ENCODE results near the gene MARCKSL1. TPM values are rescaled to one million over a fixed set of nuclear protein-coding genes. Genes with fewer than 3 reads are reported as not detected.

Gene MARCKSL1
- total RNA-seq, 2 experiments from 2014 or later = 23.4 to 23.6 TPM

DNA sequence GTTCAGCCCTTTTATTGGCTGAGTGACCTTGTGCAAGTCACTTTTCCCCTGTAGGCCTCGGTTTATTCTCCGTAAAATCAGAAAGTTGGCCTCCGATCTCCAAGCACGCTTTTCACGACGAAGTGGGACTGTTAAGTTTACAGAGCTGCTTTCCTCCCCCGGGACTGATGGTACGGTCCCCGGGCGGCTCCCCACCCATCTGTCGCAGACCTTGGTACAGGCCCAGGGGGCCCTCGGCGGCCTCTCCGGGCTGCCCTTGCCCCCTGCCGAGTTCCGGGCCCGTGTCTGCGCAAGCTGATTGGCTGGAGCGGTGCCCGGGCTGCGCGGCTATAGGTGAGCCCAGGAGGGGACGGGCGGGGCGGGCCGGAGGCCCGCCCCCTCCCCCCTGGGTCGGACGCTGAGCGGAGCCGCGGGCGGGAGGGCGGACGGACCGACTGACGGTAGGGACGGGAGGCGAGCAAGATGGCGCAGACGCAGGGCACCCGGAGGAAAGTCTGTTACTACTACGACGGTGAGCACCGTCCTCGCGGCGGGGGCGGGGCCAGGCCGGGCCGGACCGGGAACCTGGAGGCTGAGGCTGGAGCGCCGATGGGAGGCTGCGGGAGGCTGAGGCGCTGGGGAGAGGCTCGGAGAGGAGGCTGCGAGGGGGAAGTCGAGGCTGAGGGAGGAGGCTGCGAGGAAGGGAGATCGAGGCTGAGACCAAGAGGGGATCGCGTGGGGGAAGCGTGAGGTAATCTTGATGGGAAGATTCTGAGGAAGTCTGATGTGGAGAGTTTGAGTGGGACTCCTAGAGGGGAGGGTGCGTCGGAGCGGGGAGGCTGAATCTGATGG lies 44.1 kb downstream of the MARCKSL1 start, which contains the start of gene HDAC1:
Gene HDAC1 (plus strand): TSS at position 376 of the 831 bp plus-strand sequence. CDS start 87 bp downstream, at position 463.
- peaks cover 17% of the 10 kb centered on the region for H3K36me3 ChIP-seq (ENCODE audit: insufficient read depth, low read length)
- CTCF ChIA-PET = interaction anchor here (0.8 to 3.2 kb wide), 10 partner anchors 11 to 76 kb away, joined by 3 to 27 read pairs (median 5); partner anchors contain the start of genes FAM167B and MARCKSL1
- H3K9me3 ChIP-seq (ENCODE audit: control insufficient read depth in 1 of 2, insufficient read depth in 1 of 2, low read length in 2 of 2) = no peaks in the 10 kb centered on the region
- Mint-ChIP-seq H3K27ac (peak within 1 kb of the TSS; percentile 92), H3K4me1 (ENCODE audit: low read depth) (peaks cover 54% of the 10 kb centered on the region), H3K36me3 (ENCODE audit: low read depth) (peaks cover 41% of the 10 kb centered on the region), H3K9me3 (no peaks in the 10 kb centered on the region), H3K4me3 (peak within 1 kb of the TSS; percentile 100), H3K27me3 (no peaks in the 10 kb centered on the region)
- peak within 1 kb of the TSS; percentile 98 for H3K4me3 ChIP-seq (ENCODE audit: low read length)
- peak; percentile 91 for ATAC-seq (ENCODE audit: poor library complexity)
- intact Hi-C loops (cut with DNase I, micrococcal nuclease) = loop anchor here in 1 of 2 experiments (1.0 to 5.0 kb wide), 6 partner anchors 17 to 185 kb away; partner anchors contain the start of genes CCDC28B, KPNA6 and LCK
- POLR2A ChIA-PET = interaction anchor here (0.7 to 9.2 kb wide), 36 partner anchors 8 to 359 kb away, joined by 3 to 175 read pairs (median 6); partner anchors contain the start of genes BSDC1, CCDC28B, FAM167B and KHDRBS1
- DNase-seq = peak; percentile 93 to 98 (median 96)
- TF ChIP-seq, protein P1, sequence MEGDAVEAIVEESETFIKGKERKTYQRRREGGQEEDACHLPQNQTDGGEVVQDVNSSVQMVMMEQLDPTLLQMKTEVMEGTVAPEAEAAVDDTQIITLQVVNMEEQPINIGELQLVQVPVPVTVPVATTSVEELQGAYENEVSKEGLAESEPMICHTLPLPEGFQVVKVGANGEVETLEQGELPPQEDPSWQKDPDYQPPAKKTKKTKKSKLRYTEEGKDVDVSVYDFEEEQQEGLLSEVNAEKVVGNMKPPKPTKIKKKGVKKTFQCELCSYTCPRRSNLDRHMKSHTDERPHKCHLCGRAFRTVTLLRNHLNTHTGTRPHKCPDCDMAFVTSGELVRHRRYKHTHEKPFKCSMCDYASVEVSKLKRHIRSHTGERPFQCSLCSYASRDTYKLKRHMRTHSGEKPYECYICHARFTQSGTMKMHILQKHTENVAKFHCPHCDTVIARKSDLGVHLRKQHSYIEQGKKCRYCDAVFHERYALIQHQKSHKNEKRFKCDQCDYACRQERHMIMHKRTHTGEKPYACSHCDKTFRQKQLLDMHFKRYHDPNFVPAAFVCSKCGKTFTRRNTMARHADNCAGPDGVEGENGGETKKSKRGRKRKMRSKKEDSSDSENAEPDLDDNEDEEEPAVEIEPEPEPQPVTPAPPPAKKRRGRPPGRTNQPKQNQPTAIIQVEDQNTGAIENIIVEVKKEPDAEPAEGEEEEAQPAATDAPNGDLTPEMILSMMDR (IDR thresholded peaks at IDR 0.05) = no peak
- peak within 1 kb of the TSS; percentile 81 for H3K27ac ChIP-seq (ENCODE audit: low read depth in 1 of 2, low read length in 2 of 2)
- H3K4me1 ChIP-seq (ENCODE audit: insufficient read depth, low read length) = peaks cover 67% of the 10 kb centered on the region
- no peaks in the 10 kb centered on the region for H3K27me3 ChIP-seq (ENCODE audit: control insufficient read depth in 1 of 2, insufficient read depth in 2 of 2, low read length in 2 of 2)

DNA sequence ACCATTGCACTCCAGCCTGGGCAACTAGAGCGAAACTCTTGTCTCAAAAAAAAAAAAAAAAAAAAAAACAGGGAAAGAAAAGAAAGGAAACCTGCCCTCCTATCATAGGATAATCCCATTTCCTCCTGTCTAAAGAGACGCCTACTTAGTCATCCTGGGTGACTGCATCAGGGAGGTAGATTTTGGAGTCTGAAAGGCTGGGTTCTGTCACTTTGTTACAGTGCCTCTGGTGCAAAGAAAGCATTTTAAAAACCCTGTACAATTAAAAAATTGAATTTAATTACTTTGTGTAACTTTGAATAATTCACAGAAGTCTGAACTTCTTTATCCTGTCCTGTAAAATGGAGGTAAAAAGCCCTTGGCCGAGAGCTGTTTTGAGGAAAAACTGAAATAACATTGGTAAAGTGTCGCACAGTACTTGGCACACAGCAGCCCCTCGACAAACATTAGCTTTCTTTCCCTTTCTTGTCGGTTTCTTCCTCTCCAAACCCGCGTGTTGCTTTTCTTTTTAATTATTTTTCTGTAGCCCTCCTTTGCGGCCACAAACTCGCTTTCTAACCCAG lies 44.8 kb downstream of the MARCKSL1 start:
- Histone ChIP-seq H3K4me1 (ENCODE audit: insufficient read depth, low read length) (peaks cover 60% of the 10 kb centered on the region), H3K36me3 (ENCODE audit: insufficient read depth, low read length) (peaks cover 21% of the 10 kb centered on the region), H3K4me3 (ENCODE audit: low read length) (peak overlapping the region; percentile 98), H3K9me3 (ENCODE audit: control insufficient read depth in 1 of 2, insufficient read depth in 1 of 2, low read length in 2 of 2) (no peaks in the 10 kb centered on the region), H3K27ac (ENCODE audit: low read depth in 1 of 2, low read length in 2 of 2) (peak overlapping the region; percentile 81), H3K27me3 (ENCODE audit: control insufficient read depth in 1 of 2, insufficient read depth in 2 of 2, low read length in 2 of 2) (no peaks in the 10 kb centered on the region)
- TF ChIP-seq, protein P1 (IDR thresholded peaks at IDR 0.05) = no peak
- CTCF ChIA-PET = interaction anchor here (0.8 to 3.2 kb wide), 15 partner anchors 10 to 97 kb away, joined by 3 to 27 read pairs (median 3); partner anchors contain the start of gene MARCKSL1
- POLR2A ChIA-PET = interaction anchor here (0.7 to 9.2 kb wide), 37 partner anchors 8 to 360 kb away, joined by 3 to 175 read pairs (median 6); partner anchors contain the start of genes BSDC1, CCDC28B, FAM167B and KHDRBS1
- peak overlapping the region; percentile 92 for H3K27ac Mint-ChIP-seq
- H3K4me1 Mint-ChIP-seq (ENCODE audit: low read depth) = peaks cover 47% of the 10 kb centered on the region
- no peaks in the 10 kb centered on the region for H3K27me3 Mint-ChIP-seq
- ATAC-seq (ENCODE audit: poor library complexity) (no peak), DNase-seq (no peak)
- peaks cover 41% of the 10 kb centered on the region for H3K36me3 Mint-ChIP-seq (ENCODE audit: low read depth)
- intact Hi-C loops (cut with DNase I, micrococcal nuclease) = loop anchor here in 1 of 2 experiments (2.0 to 5.0 kb wide), 4 partner anchors 16 to 184 kb away; partner anchors contain the start of genes CCDC28B, KPNA6 and LCK
- H3K4me3 Mint-ChIP-seq = peak overlapping the region; percentile 100
- no peaks in the 10 kb centered on the region for H3K9me3 Mint-ChIP-seq

DNA sequence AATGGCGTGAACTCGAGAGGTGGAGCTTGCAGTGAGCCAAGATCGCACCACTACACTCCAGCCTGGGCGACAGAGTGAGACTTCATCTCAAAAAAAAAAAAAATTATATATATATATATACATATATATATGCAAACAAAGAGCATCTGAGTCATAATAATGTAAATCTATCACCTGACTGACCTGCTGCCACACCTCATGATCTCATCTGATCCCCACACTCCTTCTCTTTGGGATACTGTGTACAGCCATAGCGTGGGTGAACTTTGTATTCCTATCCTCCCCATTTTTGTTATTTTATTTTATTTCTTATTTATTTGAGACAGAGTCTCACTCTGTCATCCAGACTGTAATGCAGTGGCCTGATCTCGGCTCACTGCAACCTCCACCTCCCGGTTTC lies 46.8 kb downstream of the MARCKSL1 start:
- Histone ChIP-seq H3K27me3 (ENCODE audit: control insufficient read depth in 1 of 2, insufficient read depth in 2 of 2, low read length in 2 of 2) (no peaks in the 10 kb centered on the region), H3K36me3 (ENCODE audit: insufficient read depth, low read length) (peaks cover 27% of the 10 kb centered on the region), H3K9me3 (ENCODE audit: control insufficient read depth in 1 of 2, insufficient read depth in 1 of 2, low read length in 2 of 2) (no peaks in the 10 kb centered on the region), H3K4me3 (ENCODE audit: low read length) (no peak overlapping the region), H3K4me1 (ENCODE audit: insufficient read depth, low read length) (peaks cover 41% of the 10 kb centered on the region), H3K27ac (ENCODE audit: low read depth in 1 of 2, low read length in 2 of 2) (no peak overlapping the region)
- intact Hi-C loops (cut with DNase I, micrococcal nuclease) = no loop called here
- H3K4me3 Mint-ChIP-seq = no peak overlapping the region
- ChIA-PET CTCF (interaction anchor here (1.9 to 2.8 kb wide), 2 partner anchors 41 to 74 kb away, joined by 5 to 12 read pairs; no protein-coding TSS in a partner anchor), POLR2A (interaction anchor here (0.6 to 9.2 kb wide), 6 partner anchors 9 to 228 kb away, joined by 3 to 175 read pairs (median 30); partner anchors contain the start of genes FAM167B, LCK and MARCKSL1)
- TF ChIP-seq, protein P1 (IDR thresholded peaks at IDR 0.05) = no peak
- H3K27ac Mint-ChIP-seq = no peak overlapping the region
- no peaks in the 10 kb centered on the region for H3K27me3 Mint-ChIP-seq
- peaks cover 44% of the 10 kb centered on the region for H3K36me3 Mint-ChIP-seq (ENCODE audit: low read depth)
- DNase-seq (no peak), ATAC-seq (ENCODE audit: poor library complexity) (no peak)
- H3K4me1 Mint-ChIP-seq (ENCODE audit: low read depth) = peaks cover 31% of the 10 kb centered on the region
- no peaks in the 10 kb centered on the region for H3K9me3 Mint-ChIP-seq

Measured in CD4-positive, alpha-beta T cell (primary cell).